Right cardiac atrium (tissue), 5 donors: ENCODE measurements around the gene NOP56. TPM values are rescaled to one million over a fixed set of nuclear protein-coding genes. Genes with fewer than 3 reads are reported as not detected.

ENCODE experiments used
- ATAC-seq, 2 donors: fragments of 200-7000 bp; cut with Tn5 transposase; one replicate each; pipeline versions ENCODE4 v1.8.0 to v1.9.1; 2020; ENCODE audit warnings: moderate library complexity in 2 of 2, mild to moderate bottlenecking in 1 of 2
- DNase-seq, 3 donors: peaks; one replicate each; pipeline ENCODE4 v3.0.0-alpha.2; 2020
- H3K27ac ChIP-seq: one replicate; pipeline ENCODE4 v1.5.1; 2013; ENCODE audit warnings: mild to moderate bottlenecking, low read length, control low read depth, moderate library complexity
- H3K27me3 ChIP-seq: one replicate; pipeline ENCODE4 v1.6.1; 2013; ENCODE audit not compliant: control insufficient read depth, insufficient read depth
- H3K4me1 ChIP-seq: one replicate; pipeline ENCODE4 v1.6.1; 2013; ENCODE audit warnings: low read length; ENCODE audit not compliant: control insufficient read depth, insufficient read depth
- H3K4me3 ChIP-seq: one replicate; pipeline ENCODE4 v1.5.1; 2013; ENCODE audit warnings: low read length, control low read depth
- H3K9me3 ChIP-seq: one replicate; pipeline ENCODE4 v1.6.1; 2013; ENCODE audit warnings: low read length; ENCODE audit not compliant: control insufficient read depth
- WGBS: extraction: QIAGEN DNeasy Blood & Tissue Kit; methylation state at CpG from one replicate; pipeline ENCODE4 v1.1.7; 2013; 5-methylcytosine and 5-hydroxymethylcytosine counted together
- intact Hi-C, 4 donors: fragments of 100-400 bp; cut with DNase I; formaldehyde crosslinking; loops; one replicate each; pipeline versions ENCODE4 v1.11.0 to v1.14.0; 2022 to 2023
- polyA plus RNA-seq: library from polyadenylated mRNA; stranded (reverse); fragments of 200-250 nt; gene quantifications from one replicate; pipeline ENCODE4 v1.2.3, GENCODE V29; 2013
- total RNA-seq, 4 donors: library from RNA; stranded (reverse); fragmentation: NEBNext Ultra II Directional; extraction: Animal tissue kit (Norgen Biotek cat#: 25700); gene quantifications; one replicate each; pipeline ENCODE4 v1.2.1, GENCODE V29; 2021
- donor health status: healthy with polysubstance abuse.
- donor health status: DM: no; HTN: yes; CAD: no.
- donor health status: DM: no; HTN: no; CAD: no.
- donor health status: DM: no; HTN: yes; CAD: no; lungs with severe emphysema.
- donor health status: DM: yes; HTN: yes; CAD: no.

Gene NOP56
- total and polyA plus RNA-seq, 5 donors, result 40.9 to 69.2 (median 60.2) TPM

GRCh38 chr20:2617099-2617714 lies 35.2 kb upstream of the NOP56 start:
- DNase-seq (no peak), ATAC-seq (no peak)
- H3K4me1 ChIP-seq, result no peaks in the 10 kb centered on the region
- no peak overlapping the region for H3K4me3 ChIP-seq
- no peaks in the 10 kb centered on the region for H3K9me3 ChIP-seq
- 87% methylated on average over 16 of the region's 16 CpGs for WGBS
- intact Hi-C loops, result no loop called here
- H3K27me3 ChIP-seq, result no peaks in the 10 kb centered on the region
- H3K27ac ChIP-seq, result no peak overlapping the region

GRCh38 chr20:2618815-2619214 lies 33.6 kb upstream of the NOP56 start:
- Histone ChIP-seq H3K27ac (no peak overlapping the region), H3K4me1 (no peaks in the 10 kb centered on the region), H3K27me3 (no peaks in the 10 kb centered on the region), H3K9me3 (no peaks in the 10 kb centered on the region), H3K4me3 (no peak overlapping the region)
- intact Hi-C loops, result no loop called here
- ATAC-seq (no peak), DNase-seq (no peak)
- 80% methylated on average over 6 of the region's 6 CpGs for WGBS

DNA sequence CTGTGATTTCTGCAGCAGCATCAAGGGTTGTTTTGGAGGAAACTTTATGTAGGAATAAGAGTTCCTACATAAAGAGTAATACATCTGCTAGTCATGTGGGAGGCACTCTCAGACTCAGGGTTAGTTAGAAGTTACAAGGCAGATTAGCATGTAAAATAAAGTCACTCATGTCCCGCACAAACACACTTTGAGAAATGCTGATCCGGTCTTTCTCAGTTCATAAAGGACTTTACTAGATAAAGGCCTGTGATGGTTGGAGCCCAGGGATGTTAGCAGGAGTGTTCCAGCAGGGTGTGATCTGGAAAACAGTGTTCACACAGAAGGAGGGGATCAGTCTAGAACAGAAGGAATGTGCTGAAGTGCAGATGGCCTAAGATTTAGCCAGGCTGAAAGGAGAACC lies 33.1 kb upstream of the NOP56 start:
- 70% methylated on average over 2 of the region's 2 CpGs for WGBS
- DNase-seq (no peak), ATAC-seq (no peak)
- H3K4me1 ChIP-seq, result no peaks in the 10 kb centered on the region
- H3K27me3 ChIP-seq, result no peaks in the 10 kb centered on the region
- no peak overlapping the region for H3K27ac ChIP-seq
- H3K4me3 ChIP-seq, result no peak overlapping the region
- H3K9me3 ChIP-seq, result no peaks in the 10 kb centered on the region
- intact Hi-C loops, result no loop called here

DNA sequence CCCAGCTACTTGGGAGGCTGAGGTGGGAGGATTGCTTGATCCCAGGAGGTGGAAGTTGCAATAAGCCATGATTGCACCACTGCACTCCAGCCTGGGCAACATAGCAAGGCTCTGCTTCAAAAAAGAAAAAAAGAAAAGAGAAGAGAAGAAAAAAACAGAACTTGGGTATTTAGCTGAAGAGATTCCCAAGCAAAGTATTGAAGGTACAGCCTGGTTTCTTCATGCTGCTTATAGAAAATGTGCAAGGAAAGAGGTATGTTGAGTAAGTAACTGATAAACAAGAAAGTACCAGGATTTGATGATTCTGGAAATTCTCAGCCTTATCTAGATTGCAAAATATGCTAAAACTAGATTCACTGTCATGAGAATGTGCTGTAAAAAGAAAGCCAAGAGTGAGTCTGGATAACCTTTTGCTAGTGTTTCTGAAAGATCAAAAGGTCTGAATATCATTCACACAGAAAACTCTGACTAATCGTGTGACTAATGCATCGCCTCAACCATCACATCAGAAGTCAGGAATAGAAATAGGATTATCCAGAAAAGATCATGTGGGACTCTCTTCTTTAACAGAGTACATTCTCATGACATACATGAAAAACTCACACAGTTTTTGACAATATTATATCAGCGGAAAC lies 32.4 kb upstream of the NOP56 start:
- no peaks in the 10 kb centered on the region for H3K9me3 ChIP-seq
- intact Hi-C loops, result no loop called here
- H3K27me3 ChIP-seq, result no peaks in the 10 kb centered on the region
- WGBS, result 80% methylated on average over 3 of the region's 3 CpGs
- ATAC-seq, result no peak
- no peaks in the 10 kb centered on the region for H3K4me1 ChIP-seq
- no peak for DNase-seq
- no peak overlapping the region for H3K27ac ChIP-seq
- no peak overlapping the region for H3K4me3 ChIP-seq

GRCh38 chr20:2624190-2624589 lies 28.2 kb upstream of the NOP56 start:
- intact Hi-C loops, result no loop called here
- Histone ChIP-seq H3K4me3 (no peak overlapping the region), H3K27ac (no peak overlapping the region), H3K9me3 (peaks cover 1% of the 10 kb centered on the region), H3K27me3 (no peaks in the 10 kb centered on the region), H3K4me1 (no peaks in the 10 kb centered on the region)
- DNase-seq (peak in 2 of 3 donors; percentile 38 to 60), ATAC-seq (peak; percentile 36 to 59)
- 58% methylated on average over 4 of the region's 4 CpGs for WGBS

- H3K27ac ChIP-seq, result no peak overlapping the region
- H3K4me1 ChIP-seq, result no peaks in the 10 kb centered on the region
- DNase-seq (no peak), ATAC-seq (no peak)
- WGBS, result 70% methylated on average over 2 of the region's 2 CpGs
- no peaks in the 10 kb centered on the region for H3K27me3 ChIP-seq
- peaks cover 1% of the 10 kb centered on the region for H3K9me3 ChIP-seq
- intact Hi-C loops, result no loop called here
- H3K4me3 ChIP-seq, result no peak overlapping the region
Measured at GRCh38 chr20:2625062-2625461, 27.4 kb upstream of the NOP56 start.

GRCh38 chr20:2626853-2627541 lies 25.4 kb upstream of the NOP56 start:
- DNase-seq (no peak), ATAC-seq (no peak)
- Histone ChIP-seq H3K27ac (no peak overlapping the region), H3K4me1 (no peaks in the 10 kb centered on the region), H3K9me3 (peaks cover 1% of the 10 kb centered on the region), H3K4me3 (no peak overlapping the region), H3K27me3 (no peaks in the 10 kb centered on the region)
- WGBS, result 71% methylated on average over 9 of the region's 9 CpGs
- intact Hi-C loops, result no loop called here

- intact Hi-C loops, result no loop called here
- H3K4me3 ChIP-seq, result no peak overlapping the region
- ATAC-seq, result no peak
- H3K4me1 ChIP-seq, result no peaks in the 10 kb centered on the region
- no peak overlapping the region for H3K27ac ChIP-seq
- H3K27me3 ChIP-seq, result no peaks in the 10 kb centered on the region
- H3K9me3 ChIP-seq, result peaks cover 1% of the 10 kb centered on the region
- DNase-seq, result no peak
- 32% methylated on average over 1 of the region's 1 CpG for WGBS
Measured at GRCh38 chr20:2631228-2631627, 21.2 kb upstream of the NOP56 start.

- DNase-seq (no peak), ATAC-seq (no peak)
- Histone ChIP-seq H3K9me3 (no peaks in the 10 kb centered on the region), H3K4me3 (no peak overlapping the region), H3K27me3 (no peaks in the 10 kb centered on the region), H3K27ac (no peak overlapping the region), H3K4me1 (no peaks in the 10 kb centered on the region)
- intact Hi-C loops, result no loop called here
- 18% methylated on average over 1 of the region's 1 CpG for WGBS
Measured at GRCh38 chr20:2633381-2633780, 19.1 kb upstream of the NOP56 start.

- DNase-seq (no peak), ATAC-seq (no peak)
- H3K9me3 ChIP-seq, result no peaks in the 10 kb centered on the region
- WGBS, result 80% methylated on average over 6 of the region's 6 CpGs
- intact Hi-C loops, result no loop called here
- H3K4me1 ChIP-seq, result no peaks in the 10 kb centered on the region
- no peak overlapping the region for H3K27ac ChIP-seq
- no peak overlapping the region for H3K4me3 ChIP-seq
- H3K27me3 ChIP-seq, result no peaks in the 10 kb centered on the region
Measured at GRCh38 chr20:2637246-2637645, 15.2 kb upstream of the NOP56 start.

DNA sequence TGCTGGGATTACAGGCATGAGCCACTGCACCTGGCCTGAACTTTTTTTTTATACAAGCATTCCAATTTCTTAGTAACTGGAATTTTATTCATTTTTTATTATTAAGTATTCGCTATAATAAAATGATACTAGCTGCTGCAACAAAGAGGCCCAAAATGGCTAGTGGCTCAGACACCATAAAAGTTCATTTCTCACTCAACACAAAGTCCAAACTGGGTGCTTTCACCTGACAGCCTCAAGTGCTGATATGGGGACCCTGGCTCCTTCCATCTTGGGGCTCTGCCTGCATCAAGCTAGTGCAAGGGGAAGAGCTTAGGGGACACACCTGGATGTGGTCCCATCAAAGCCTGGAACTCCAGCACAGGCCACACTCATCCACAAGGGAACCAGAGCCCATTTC lies 12.2 kb upstream of the NOP56 start:
- no peak for ATAC-seq

More for the DNA sequence above, 12.2 kb upstream of the NOP56 start:
- DNase-seq, result no peak
- WGBS, result 61% methylated on average over 1 of the region's 1 CpG
- Histone ChIP-seq H3K27ac (no peak overlapping the region), H3K9me3 (no peaks in the 10 kb centered on the region), H3K4me3 (no peak overlapping the region), H3K27me3 (no peaks in the 10 kb centered on the region), H3K4me1 (no peaks in the 10 kb centered on the region)
- intact Hi-C loops, result loop anchor here in 3 of 4 donors (5.0 to 10.0 kb wide), 3 partner anchors 105 to 115 kb away; partner anchors contain the start of gene TMC2 (in 1 of the 3)
